Keratinocyte (primary cell): ENCODE measurements around the gene LHX2. TPM values are rescaled to one million over a fixed set of nuclear protein-coding genes. Genes with fewer than 3 reads are reported as not detected.
A peak's percentile ranks its signal among the peaks of the same experiment; 100 is the strongest.

Experiments
- DNase-seq: peaks from one replicate; pipeline ENCODE4 v3.0.0-alpha.2; 2011; ENCODE audit warnings: low read depth, missing footprints, low spot score
- FAIRE-seq: peaks from 2 replicates; lab custom pipeline; 2011; peaks lifted over from hg19 to GRCh38; lab: Jason Lieb, UNC
- H2AFZ ChIP-seq: 2 replicates; pipeline ENCODE4 v1.6.0; 2012; ENCODE audit warnings: low read length, control low read depth, inconsistent platforms; ENCODE audit not compliant: control insufficient read depth
- H3K27ac ChIP-seq: 2 replicates; pipeline ENCODE4 v1.5.1; 2011; ENCODE audit warnings: low read length; ENCODE audit not compliant: control insufficient read depth, insufficient read depth
- H3K27me3 ChIP-seq: 3 replicates; pipeline ENCODE4 v1.6.0; 2011; ENCODE audit warnings: low read length; ENCODE audit not compliant: control insufficient read depth, insufficient read depth; ENCODE audit errors: extremely low read depth
- H3K36me3 ChIP-seq, 2 experiments: 2 replicates in 1 of 2; 3 replicates in 1 of 2; pipeline ENCODE4 v1.5.1; 2011; ENCODE audit warnings: low read length in 2 of 2, mild to moderate bottlenecking in 1 of 2; ENCODE audit not compliant: control insufficient read depth in 2 of 2, insufficient read depth in 2 of 2; ENCODE audit errors: extremely low read depth in 1 of 2
- H3K4me1 ChIP-seq: 3 replicates; pipeline ENCODE4 v1.5.1; 2011; ENCODE audit warnings: low read length; ENCODE audit not compliant: control insufficient read depth, insufficient read depth; ENCODE audit errors: extremely low read depth
- H3K4me2 ChIP-seq: 3 replicates; pipeline ENCODE4 v1.6.0; 2011; ENCODE audit warnings: low read depth, low read length; ENCODE audit not compliant: control insufficient read depth, insufficient read depth; ENCODE audit errors: extremely low read depth
- H3K4me3 ChIP-seq, 3 experiments: fragments of 200-600 bp in 1 of 3; sonication (generic) in 1 of 3; 2 replicates in 2 of 3; 3 replicates in 1 of 3; pipeline ENCODE4 v1.5.1; 2011 to 2016; ENCODE audit warnings: low read length in 3 of 3, mild to moderate bottlenecking in 3 of 3, control low read depth in 2 of 3, inconsistent platforms in 1 of 3, low read depth in 1 of 3, mixed read lengths in 1 of 3, mixed run types in 1 of 3, moderate library complexity in 1 of 3; ENCODE audit not compliant: control insufficient read depth in 2 of 3, insufficient read depth in 2 of 3; ENCODE audit errors: extremely low read depth in 1 of 3
- H3K79me2 ChIP-seq: 2 replicates; pipeline ENCODE4 v1.6.0; 2012; ENCODE audit warnings: low read length; ENCODE audit not compliant: control insufficient read depth, insufficient read depth
- H3K9ac ChIP-seq: 3 replicates; pipeline ENCODE4 v1.6.0; 2011; ENCODE audit warnings: low read length; ENCODE audit not compliant: control insufficient read depth, insufficient read depth; ENCODE audit errors: extremely low read depth
- H3K9me1 ChIP-seq: 3 replicates; pipeline ENCODE4 v1.6.0; 2011; ENCODE audit warnings: low read length; ENCODE audit not compliant: control insufficient read depth, insufficient read depth; ENCODE audit errors: extremely low read depth
- H3K9me3 ChIP-seq: 2 replicates; pipeline ENCODE4 v1.5.1; 2012; ENCODE audit warnings: low read depth, low read length; ENCODE audit not compliant: control insufficient read depth
- H4K20me1 ChIP-seq: 3 replicates; pipeline ENCODE4 v1.6.0; 2011; ENCODE audit warnings: low read length; ENCODE audit not compliant: control insufficient read depth, insufficient read depth; ENCODE audit errors: extremely low read depth
- CTCF ChIP-seq, 3 experiments: IDR thresholded peaks in 1 of 3; conservative IDR thresholded peaks in 1 of 3; optimal IDR thresholded peaks in 1 of 3; 2 replicates in 2 of 3; 3 replicates in 1 of 3; pipeline versions ENCODE3 to v1.5.1; 2011; ENCODE audit warnings: low read length in 3 of 3, mild to moderate bottlenecking in 3 of 3, moderate library complexity in 2 of 3, control low read depth in 1 of 3, inconsistent platforms in 1 of 3; ENCODE audit not compliant: insufficient read depth in 2 of 3; ENCODE audit errors: extremely low read depth in 1 of 3
- EZH2 ChIP-seq: IDR thresholded peaks from one replicate; pipeline ENCODE4 v1.6.1; 2012; ENCODE audit warnings: inconsistent platforms, mild to moderate bottlenecking, low read length, moderate library complexity
- dilution Hi-C: fragments of 300-500 bp; cut with MboI; formaldehyde crosslinking; loops from one replicate; pipeline ENCODE4 v1.7.0; 2020; ENCODE audit warnings: low sequenced_read_pairs; ENCODE audit not compliant: extremely low pct_ligation_motif_present
- polyA plus RNA-seq, 5 experiments: library from polyadenylated mRNA; depleted of rRNA in 3 of 5; stranded (reverse) in 3 of 5; stranded (forward) in 1 of 5; unstranded in 1 of 5; fragments of >200 nt; gene quantifications; 1 replicate in 1 of 5; 2 replicates in 3 of 5; 3 replicates in 1 of 5; pipeline versions ENCODE4 v1.2.1 to v1.2.3, GENCODE V29; 2011 to 2012; ENCODE audit warnings: missing spikeins in 2 of 5, low read depth in 1 of 5, low replicate concordance in 1 of 5

Gene LHX2
- polyA plus RNA-seq, 1 donor (not counting 4 experiments of a cell fraction or from before 2014, with no cell fraction given) = 0.07 TPM

GRCh38 chr9:124000784-124001457, 10.6 kb upstream of the LHX2 start:
- Histone ChIP-seq H3K9ac (no peak overlapping the region), H3K79me2 (no peaks in the 10 kb centered on the region), H3K27me3 (peaks cover 85% of the 10 kb centered on the region), H3K27ac (no peak overlapping the region), H3K4me2 (no peak overlapping the region), H3K9me3 (no peaks in the 10 kb centered on the region), H3K4me1 (peaks cover 18% of the 10 kb centered on the region), H3K4me3 (no peak overlapping the region), H3K36me3 (no peaks in the 10 kb centered on the region), H2AFZ (no peak overlapping the region), H3K9me1 (no peaks in the 10 kb centered on the region), H4K20me1 (peaks cover 7% of the 10 kb centered on the region)
- peak; percentile 8 for TF ChIP-seq EZH2
- no peak for TF ChIP-seq CTCF (optimal IDR thresholded peaks at IDR 0.05 in 1 of 3, IDR thresholded peaks at IDR 0.05 in 1 of 3, conservative IDR thresholded peaks at IDR 0.05 in 1 of 3; ENCODE audit: extremely low read depth in 1 of 3, insufficient read depth in 2 of 3, low read length in 3 of 3)
- dilution Hi-C loops = no loop called here
- DNase-seq (no peak), FAIRE-seq (no peak)

- H3K79me2 ChIP-seq = no peaks in the 10 kb centered on the region
- FAIRE-seq (no peak), DNase-seq (no peak)
- no peak overlapping the region for H3K27ac ChIP-seq
- H3K9ac ChIP-seq = no peak overlapping the region
- peaks cover 7% of the 10 kb centered on the region for H4K20me1 ChIP-seq
- no peak overlapping the region for H2AFZ ChIP-seq
- no peaks in the 10 kb centered on the region for H3K9me1 ChIP-seq
- peaks cover 18% of the 10 kb centered on the region for H3K4me1 ChIP-seq
- H3K27me3 ChIP-seq = peaks cover 86% of the 10 kb centered on the region
- H3K4me3 ChIP-seq = no peak overlapping the region
- H3K4me2 ChIP-seq = no peak overlapping the region
- dilution Hi-C loops = no loop called here
- TF ChIP-seq EZH2 (no peak), CTCF (optimal IDR thresholded peaks at IDR 0.05 in 1 of 3, IDR thresholded peaks at IDR 0.05 in 1 of 3, conservative IDR thresholded peaks at IDR 0.05 in 1 of 3; ENCODE audit: extremely low read depth in 1 of 3, insufficient read depth in 2 of 3, low read length in 3 of 3) (no peak)
- H3K36me3 ChIP-seq = no peaks in the 10 kb centered on the region
- H3K9me3 ChIP-seq = no peaks in the 10 kb centered on the region
Measured at GRCh38 chr9:124001458-124001799, 10.1 kb upstream of the LHX2 start.
